ENCODE measurements around the gene ZNF775. TPM values are rescaled to one million over a fixed set of nuclear protein-coding genes. Genes with fewer than 3 reads are reported as not detected.
A peak's percentile ranks its signal among the peaks of the same experiment; 100 is the strongest.

The ZNF775 gene
- total RNA-seq, 1 donor from 2014 or later: 3.0 TPM

- no peaks in the 10 kb centered on the region for H3K27me3 ChIP-seq
- peaks cover 41% of the 10 kb centered on the region for H4K20me1 ChIP-seq (ENCODE audit: low read depth)
- no peak overlapping the region for H3K27ac Mint-ChIP-seq
- no peaks in the 10 kb centered on the region for H3K9me3 Mint-ChIP-seq
- peaks cover 44% of the 10 kb centered on the region for H3K4me1 ChIP-seq
- no peak overlapping the region for H3K27ac ChIP-seq
- no peak overlapping the region for H3K4me3 ChIP-seq
- peaks cover 8% of the 10 kb centered on the region for H3K36me3 ChIP-seq
- no peaks in the 10 kb centered on the region for H3K9me3 ChIP-seq (ENCODE audit: low read depth)
- H3K27me3 Mint-ChIP-seq (ENCODE audit: insufficient read depth, low read depth): no peaks in the 10 kb centered on the region
- H3K4me1 Mint-ChIP-seq: peaks cover 58% of the 10 kb centered on the region
- no peak overlapping the region for H2AFZ ChIP-seq (replicated peaks)
- peaks cover 32% of the 10 kb centered on the region for H3F3A ChIP-seq (ENCODE audit: low read depth)
- H3K79me2 ChIP-seq (ENCODE audit: low read depth): peaks cover 94% of the 10 kb centered on the region
- no peak for TF ChIP-seq CTCF (IDR thresholded peaks at IDR 0.05)
- no peak for TF ChIP-seq EZH2 (IDR thresholded peaks at IDR 0.05)
- no peak for TF ChIP-seq EZH2phosphoT487 (IDR thresholded peaks at IDR 0.05)
- peak; percentile 2 for DNase-seq (ENCODE audit: low spot score)
- peak overlapping the region; percentile 45 for H3K4me2 ChIP-seq
- H3K4me3 Mint-ChIP-seq: no peak overlapping the region
- H3K36me3 Mint-ChIP-seq: peaks cover 23% of the 10 kb centered on the region
- no peak overlapping the region for H3K9ac ChIP-seq
Measured at GRCh38 chr7:150388306-150388705, 9.2 kb downstream of the ZNF775 start.

GRCh38 chr7:150388709-150389531 lies 9.8 kb downstream of the ZNF775 start:
- no peak overlapping the region for H3K9ac ChIP-seq

GRCh38 chr7:150389532-150389816 lies 10.3 kb downstream of the ZNF775 start:
- H3K79me2 ChIP-seq (ENCODE audit: low read depth): peaks cover 97% of the 10 kb centered on the region
- no peak overlapping the region for H3K27ac Mint-ChIP-seq
- H3F3A ChIP-seq (ENCODE audit: low read depth): peaks cover 22% of the 10 kb centered on the region
- H3K4me3 ChIP-seq: no peak overlapping the region
- peaks cover 8% of the 10 kb centered on the region for H3K36me3 ChIP-seq
- peaks cover 35% of the 10 kb centered on the region for H3K4me1 ChIP-seq
- H3K9me3 Mint-ChIP-seq: no peaks in the 10 kb centered on the region
- H3K27ac ChIP-seq: no peak overlapping the region
- H4K20me1 ChIP-seq (ENCODE audit: low read depth): peaks cover 44% of the 10 kb centered on the region
- no peak overlapping the region for H3K4me2 ChIP-seq
- no peak overlapping the region for H2AFZ ChIP-seq (replicated peaks)
- peaks cover 23% of the 10 kb centered on the region for H3K36me3 Mint-ChIP-seq
- no peak overlapping the region for H3K9ac ChIP-seq
- no peak for DNase-seq (ENCODE audit: low spot score)
- no peaks in the 10 kb centered on the region for H3K27me3 Mint-ChIP-seq (ENCODE audit: insufficient read depth, low read depth)
- TF ChIP-seq EZH2 (IDR thresholded peaks at IDR 0.05) (no peak), CTCF (IDR thresholded peaks at IDR 0.05) (no peak), EZH2phosphoT487 (IDR thresholded peaks at IDR 0.05) (no peak)
- H3K27me3 ChIP-seq: no peaks in the 10 kb centered on the region
- no peaks in the 10 kb centered on the region for H3K9me3 ChIP-seq (ENCODE audit: low read depth)
- H3K4me3 Mint-ChIP-seq: no peak overlapping the region
- peaks cover 54% of the 10 kb centered on the region for H3K4me1 Mint-ChIP-seq

More at GRCh38 chr7:150388709-150389531, 9.8 kb downstream of the ZNF775 start:
- Histone ChIP-seq H3K4me3 (no peak overlapping the region), H3K27ac (no peak overlapping the region), H3K27me3 (no peaks in the 10 kb centered on the region), H3F3A (ENCODE audit: low read depth) (peaks cover 27% of the 10 kb centered on the region), H3K79me2 (ENCODE audit: low read depth) (peaks cover 97% of the 10 kb centered on the region), H4K20me1 (ENCODE audit: low read depth) (peaks cover 45% of the 10 kb centered on the region), H3K9me3 (ENCODE audit: low read depth) (no peaks in the 10 kb centered on the region), H3K36me3 (peaks cover 8% of the 10 kb centered on the region), H3K4me2 (no peak overlapping the region), H3K4me1 (peaks cover 41% of the 10 kb centered on the region), H2AFZ (replicated peaks) (no peak overlapping the region)
- Mint-ChIP-seq H3K27me3 (ENCODE audit: insufficient read depth, low read depth) (no peaks in the 10 kb centered on the region), H3K4me1 (peaks cover 53% of the 10 kb centered on the region), H3K9me3 (no peaks in the 10 kb centered on the region), H3K4me3 (no peak overlapping the region), H3K36me3 (peaks cover 23% of the 10 kb centered on the region), H3K27ac (no peak overlapping the region)
- peak; percentile 52 for DNase-seq (ENCODE audit: low spot score)
- TF ChIP-seq EZH2 (IDR thresholded peaks at IDR 0.05): no peak
- TF ChIP-seq CTCF (IDR thresholded peaks at IDR 0.05): peak; percentile 40
- TF ChIP-seq EZH2phosphoT487 (IDR thresholded peaks at IDR 0.05): no peak
